Calu3 (cell line): ENCODE results near the gene CIB1. TPM values are rescaled to one million over a fixed set of nuclear protein-coding genes. Genes with fewer than 3 reads are reported as not detected.

Source experiments
- BruUV-seq: library from RNA; stranded (reverse); fragments of 400-500 nt; replicated peaks from 2 replicates; lab custom pipeline; 2021; lab: Mats Ljungman, UMichigan
- CTCF ChIA-PET: fragments of 300-600 bp; sonication (Branson Sonifier 250); formaldehyde crosslinking; loops from one replicate; lab custom pipeline; 2022; ENCODE audit warnings: antibody characterized with exemption; lab: Charles Lee
- DNase-seq: peaks from one replicate; pipeline ENCODE4 v3.0.0; 2022
- H3K27ac Mint-ChIP-seq: one replicate; pipeline ENCODE4 v1.8.0; 2022; ENCODE audit warnings: mixed read lengths; ENCODE audit not compliant: unreplicated experiment
- H3K27me3 Mint-ChIP-seq: one replicate; pipeline ENCODE4 v1.8.0; 2022; ENCODE audit warnings: mixed read lengths; ENCODE audit not compliant: unreplicated experiment
- H3K36me3 Mint-ChIP-seq: one replicate; pipeline ENCODE4 v1.8.0; 2022; ENCODE audit warnings: mild to moderate bottlenecking, moderate library complexity, mixed read lengths; ENCODE audit not compliant: insufficient read depth, unreplicated experiment
- H3K4me1 Mint-ChIP-seq: one replicate; pipeline ENCODE4 v1.8.0; 2022; ENCODE audit warnings: mild to moderate bottlenecking, low read depth, mixed read lengths; ENCODE audit not compliant: unreplicated experiment
- H3K4me3 Mint-ChIP-seq: one replicate; pipeline ENCODE4 v1.8.0; 2022; ENCODE audit warnings: mild to moderate bottlenecking, low read depth, moderate library complexity, mixed read lengths; ENCODE audit not compliant: unreplicated experiment
- H3K9me3 Mint-ChIP-seq: one replicate; pipeline ENCODE4 v1.8.0; 2022; ENCODE audit warnings: low read depth, mixed read lengths; ENCODE audit not compliant: unreplicated experiment
- CTCF ChIP-seq: fragments of 200-600 bp; IDR thresholded peaks from one replicate; pipeline ENCODE4 v1.8.0; 2022; ENCODE audit warnings: antibody characterized with exemption; ENCODE audit not compliant: unreplicated experiment
- intact Hi-C: fragments of 100-400 bp; cut with micrococcal nuclease; formaldehyde crosslinking; loops from one replicate; pipeline ENCODE4 v1.10.0; 2022; ENCODE audit not compliant: unreplicated experiment
- total RNA-seq: library from RNA; stranded (reverse); gene quantifications from 2 replicates; pipeline ENCODE4 v1.2.3, GENCODE V29; 2022

Gene CIB1
- total RNA-seq, 1 experiment from 2014 or later: 82.8 TPM

DNA sequence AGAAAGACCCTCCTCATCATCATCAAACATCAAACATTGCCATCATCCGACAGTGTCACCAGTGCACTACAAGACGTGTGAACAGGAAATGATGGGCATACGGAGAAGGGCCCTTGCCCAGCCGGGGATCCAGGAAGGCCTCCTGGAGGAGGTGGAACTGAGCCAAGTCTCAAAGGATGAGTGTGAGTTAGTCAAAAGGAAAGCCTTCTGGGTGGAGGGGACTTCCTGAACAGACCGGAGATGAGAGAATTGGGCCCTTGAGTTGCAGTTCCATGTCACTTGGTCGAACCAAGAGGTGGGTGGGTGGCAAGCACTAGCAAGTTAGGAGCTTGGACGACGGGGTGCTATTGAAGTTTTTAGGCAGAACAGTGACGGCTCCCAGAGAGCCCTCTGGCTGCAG is 24.1 kb downstream of the CIB1 start:
- no peak for TF ChIP-seq CTCF
- Mint-ChIP-seq H3K4me3 (peak overlapping the region; percentile 28), H3K27me3 (no peaks in the 10 kb centered on the region), H3K9me3 (no peaks in the 10 kb centered on the region), H3K27ac (peak overlapping the region; percentile 88), H3K4me1 (peaks cover 53% of the 10 kb centered on the region), H3K36me3 (peaks cover 71% of the 10 kb centered on the region)
- DNase-seq: no peak
- no TSS peak for BruUV-seq
- CTCF ChIA-PET: interaction anchor here (1.1 kb wide), 1 partner anchor 10 kb away, joined by 3 read pairs; no protein-coding TSS in a partner anchor
- intact Hi-C loops: no loop called here

- no TSS peak for BruUV-seq
- Mint-ChIP-seq H3K4me1 (peaks cover 46% of the 10 kb centered on the region), H3K27me3 (no peaks in the 10 kb centered on the region), H3K9me3 (no peaks in the 10 kb centered on the region), H3K36me3 (peaks cover 62% of the 10 kb centered on the region), H3K4me3 (no peak overlapping the region), H3K27ac (no peak overlapping the region)
- CTCF ChIA-PET: interaction anchor here (0.7 to 0.8 kb wide), 2 partner anchors 13 to 49 kb away, joined by 3 read pairs; no protein-coding TSS in a partner anchor
- no peak for DNase-seq
- intact Hi-C loops: no loop called here
- TF ChIP-seq CTCF: no peak
Measured at GRCh38 chr15:90208356-90208755, 25.4 kb downstream of the CIB1 start.

- DNase-seq: no peak
- no TSS peak for BruUV-seq
- Mint-ChIP-seq H3K36me3 (peaks cover 64% of the 10 kb centered on the region), H3K27ac (no peak overlapping the region), H3K9me3 (no peaks in the 10 kb centered on the region), H3K4me1 (peaks cover 41% of the 10 kb centered on the region), H3K4me3 (no peak overlapping the region), H3K27me3 (no peaks in the 10 kb centered on the region)
- CTCF ChIA-PET: interaction anchor here (0.6 to 1.1 kb wide), 2 partner anchors 21 to 43 kb away, joined by 3 read pairs; no protein-coding TSS in a partner anchor
- TF ChIP-seq CTCF: no peak
- intact Hi-C loops: no loop called here
Measured at GRCh38 chr15:90207252-90207651, 26.5 kb downstream of the CIB1 start.

GRCh38 chr15:90205886-90206285 is 27.9 kb downstream of the CIB1 start:
- BruUV-seq: no TSS peak
- H3K9me3 Mint-ChIP-seq: no peaks in the 10 kb centered on the region
- no peak for DNase-seq
- no peaks in the 10 kb centered on the region for H3K27me3 Mint-ChIP-seq
- intact Hi-C loops: no loop called here
- H3K27ac Mint-ChIP-seq: no peak overlapping the region
- CTCF ChIA-PET: interaction anchor here (0.6 kb wide), 1 partner anchor 605 kb away, joined by 4 read pairs; no protein-coding TSS in a partner anchor
- H3K36me3 Mint-ChIP-seq: peaks cover 63% of the 10 kb centered on the region
- TF ChIP-seq CTCF: no peak
- H3K4me3 Mint-ChIP-seq: no peak overlapping the region
- H3K4me1 Mint-ChIP-seq: peaks cover 29% of the 10 kb centered on the region
